RWPE2 (cell line): ENCODE measurements around the gene TUT4.

Experiments
- ATAC-seq: fragments of 200-7000 bp; cut with Tn5 transposase; 3 replicates; pipeline ENCODE4 v1.9.1; 2021; ENCODE audit warnings: low read depth
- DNase-seq: peaks from one replicate; pipeline ENCODE4 v3.0.0-alpha.2; 2020; ENCODE audit warnings: low spot score
- H3K27ac ChIP-seq: fragments of 450-650 bp; 2 replicates; pipeline ENCODE4 v1.5.1; 2017; ENCODE audit warnings: mild to moderate bottlenecking; ENCODE audit not compliant: poor library complexity, severe bottlenecking
- H3K27me3 ChIP-seq: fragments of 250-450 bp; sonication (Bioruptor Pico); 2 replicates; pipeline ENCODE4 v1.5.1; 2021; ENCODE audit warnings: mild to moderate bottlenecking, moderate library complexity; ENCODE audit not compliant: insufficient read depth, poor library complexity, severe bottlenecking
- H3K36me3 ChIP-seq: fragments of 250-450 bp; sonication (Bioruptor Pico); 2 replicates; pipeline ENCODE4 v1.5.1; 2020; ENCODE audit warnings: low read depth, mild to moderate bottlenecking, moderate library complexity
- H3K4me1 ChIP-seq: fragments of 250-450 bp; sonication (Bioruptor Pico); 2 replicates; pipeline ENCODE4 v1.5.1; 2021; ENCODE audit warnings: mild to moderate bottlenecking, moderate library complexity; ENCODE audit not compliant: insufficient read depth, poor library complexity, severe bottlenecking
- H3K4me3 ChIP-seq: fragments of 250-450 bp; sonication (Bioruptor Pico); 2 replicates; pipeline ENCODE4 v1.5.1; 2021; ENCODE audit warnings: mild to moderate bottlenecking, moderate library complexity; ENCODE audit not compliant: severe bottlenecking
- H3K9me3 ChIP-seq: fragments of 250-450 bp; sonication (Bioruptor Pico); 2 replicates; pipeline ENCODE4 v1.5.1; 2021; ENCODE audit warnings: mild to moderate bottlenecking, moderate library complexity; ENCODE audit not compliant: severe bottlenecking
- CTCF ChIP-seq: fragments of 450-650 bp; IDR thresholded peaks from one replicate; pipeline ENCODE4 v1.5.1; 2017; ENCODE audit warnings: mild to moderate bottlenecking, moderate library complexity; ENCODE audit not compliant: poor library complexity, severe bottlenecking

The TUT4 gene

GRCh38 chr1:52552505-52553361 is at the start of gene TUT4:
TUT4 (minus strand) TSS chr1:52553092; CDS start chr1:52526280, 26,812 bp downstream.
- peak; percentile 76 for DNase-seq
- peak; percentile 15 for TF ChIP-seq CTCF
- peak within 1 kb of the TSS; percentile 82 for H3K27ac ChIP-seq

GRCh38 chr1:52601991-52602855 is 49.3 kb upstream of the TUT4 start, which contains the start of gene GPX7:
GPX7 (plus strand) TSS chr1:52602371; CDS start chr1:52602410, 39 bp downstream.
- DNase-seq (no peak), ATAC-seq (peak; percentile 37)
- Histone ChIP-seq H3K4me3 (peak within 1 kb of the TSS; percentile 27), H3K9me3 (no peaks in the 10 kb centered on the region), H3K27me3 (no peaks in the 10 kb centered on the region), H3K27ac (no peak within 1 kb of the TSS), H3K36me3 (no peaks in the 10 kb centered on the region), H3K4me1 (no peaks in the 10 kb centered on the region)
- no peak for TF ChIP-seq CTCF

More at GRCh38 chr1:52552505-52553361, at the start of gene TUT4:
- Histone ChIP-seq H3K27me3 (no peaks in the 10 kb centered on the region), H3K4me3 (peak within 1 kb of the TSS; percentile 92), H3K9me3 (no peaks in the 10 kb centered on the region), H3K36me3 (no peaks in the 10 kb centered on the region), H3K4me1 (peaks cover 26% of the 10 kb centered on the region)
- peak; percentile 60 for ATAC-seq

GRCh38 chr1:52601519-52601918 is 48.6 kb upstream of the TUT4 start:
- no peak overlapping the region for H3K27ac ChIP-seq
- H3K36me3 ChIP-seq = no peaks in the 10 kb centered on the region
- no peak for TF ChIP-seq CTCF
- H3K4me3 ChIP-seq = no peak overlapping the region
- no peaks in the 10 kb centered on the region for H3K4me1 ChIP-seq
- H3K9me3 ChIP-seq = no peaks in the 10 kb centered on the region
- H3K27me3 ChIP-seq = no peaks in the 10 kb centered on the region
- DNase-seq (no peak), ATAC-seq (no peak)

- DNase-seq (no peak), ATAC-seq (no peak)
- H3K9me3 ChIP-seq = no peaks in the 10 kb centered on the region
- H3K36me3 ChIP-seq = no peaks in the 10 kb centered on the region
- H3K27me3 ChIP-seq = no peaks in the 10 kb centered on the region
- no peak overlapping the region for H3K4me3 ChIP-seq
- H3K27ac ChIP-seq = no peak overlapping the region
- no peak for TF ChIP-seq CTCF
- H3K4me1 ChIP-seq = no peaks in the 10 kb centered on the region
These were observed 47.8 kb upstream of the TUT4 start for GRCh38 chr1:52600533-52601179.
